ENCODE measurements around the gene BAG5.

GRCh38 chr14:103524002-103524935, 38.2 kb downstream of the BAG5 start:
- TF ChIP-seq CTCF (IDR thresholded peaks at IDR 0.05), result no peak
- no peak for TF ChIP-seq POLR2A (IDR thresholded peaks at IDR 0.05)

All from heart left ventricle (tissue), 13 donors.